Activated CD4-positive, alpha-beta T cell treated with anti-CD3 and anti-CD28 coated beads, Interleukin-2, Interleukin-6, amounts not matched to agents 100 ng/mL and 50 ng/mL, durations not matched to agents 16 hours and 8 hours (primary cell): ENCODE data around the gene PDGFRB.

Experiments
- DNase-seq: peaks from one replicate; pipeline ENCODE4 v3.0.0-alpha.2; 2020

PDGFRB gene

DNA sequence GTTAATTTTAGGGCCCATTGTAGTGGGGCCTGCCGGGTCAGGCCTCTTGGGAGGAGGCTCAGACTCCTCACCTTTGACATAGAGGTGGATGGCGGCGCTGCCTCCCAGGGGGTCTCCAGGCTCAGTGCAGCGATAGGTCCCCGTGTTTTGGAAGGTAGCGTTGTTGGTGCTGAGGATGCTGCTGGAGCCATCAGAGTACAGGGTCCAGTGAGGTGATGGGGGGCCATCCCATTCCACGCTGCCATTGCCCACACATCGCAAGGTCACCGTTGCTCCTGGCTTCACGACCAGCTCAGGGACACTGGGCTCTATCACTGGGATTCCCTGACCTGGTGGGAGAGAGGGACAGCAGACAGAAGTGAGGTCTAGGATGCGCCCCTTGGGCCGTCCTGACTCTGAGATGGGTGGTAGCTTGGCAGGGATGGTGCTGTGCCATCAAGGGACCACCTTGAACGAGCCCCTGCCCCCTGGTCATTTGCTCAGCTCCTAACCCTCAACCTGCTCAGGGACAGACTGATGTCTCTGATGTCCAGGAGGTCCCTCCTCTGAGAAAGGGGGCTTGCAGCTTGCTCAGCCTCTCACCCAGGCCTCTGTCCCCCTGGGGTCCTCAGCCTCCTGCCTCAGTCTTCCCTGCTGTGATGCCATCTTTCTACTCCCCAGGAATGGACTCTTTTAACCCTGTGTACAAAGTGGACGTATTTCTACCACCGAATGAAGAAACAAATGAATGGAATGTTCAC lies 74.8 kb downstream of the PDGFRB start:
- DNase-seq, result no peak

DNA sequence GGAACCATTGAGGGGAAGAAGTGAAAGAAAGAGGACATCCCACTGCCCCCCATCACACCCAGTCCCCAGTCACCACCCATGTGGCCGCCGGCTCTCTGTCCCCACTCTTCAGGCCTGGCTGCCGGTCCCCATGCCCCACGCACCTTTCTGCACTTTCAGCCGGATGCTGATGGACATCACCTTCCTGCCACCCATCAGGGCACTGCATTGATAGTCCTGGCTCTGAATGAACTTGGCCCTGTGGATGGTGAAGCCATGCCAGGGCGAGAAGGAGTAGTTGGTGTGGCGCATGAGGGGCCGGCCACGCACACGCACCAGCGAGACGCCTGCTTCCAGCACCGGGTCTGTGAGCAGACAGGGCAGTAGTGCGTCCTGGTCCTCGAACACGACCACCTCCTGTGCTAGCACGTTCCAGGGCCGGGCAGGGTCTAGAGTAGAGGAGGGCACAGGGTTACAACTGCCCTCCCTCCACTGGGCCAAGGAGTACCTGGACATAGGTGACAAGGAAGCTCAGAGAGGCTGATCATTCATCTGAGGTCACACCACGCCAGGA lies 75.7 kb downstream of the PDGFRB start:
- no peak for DNase-seq

DNA sequence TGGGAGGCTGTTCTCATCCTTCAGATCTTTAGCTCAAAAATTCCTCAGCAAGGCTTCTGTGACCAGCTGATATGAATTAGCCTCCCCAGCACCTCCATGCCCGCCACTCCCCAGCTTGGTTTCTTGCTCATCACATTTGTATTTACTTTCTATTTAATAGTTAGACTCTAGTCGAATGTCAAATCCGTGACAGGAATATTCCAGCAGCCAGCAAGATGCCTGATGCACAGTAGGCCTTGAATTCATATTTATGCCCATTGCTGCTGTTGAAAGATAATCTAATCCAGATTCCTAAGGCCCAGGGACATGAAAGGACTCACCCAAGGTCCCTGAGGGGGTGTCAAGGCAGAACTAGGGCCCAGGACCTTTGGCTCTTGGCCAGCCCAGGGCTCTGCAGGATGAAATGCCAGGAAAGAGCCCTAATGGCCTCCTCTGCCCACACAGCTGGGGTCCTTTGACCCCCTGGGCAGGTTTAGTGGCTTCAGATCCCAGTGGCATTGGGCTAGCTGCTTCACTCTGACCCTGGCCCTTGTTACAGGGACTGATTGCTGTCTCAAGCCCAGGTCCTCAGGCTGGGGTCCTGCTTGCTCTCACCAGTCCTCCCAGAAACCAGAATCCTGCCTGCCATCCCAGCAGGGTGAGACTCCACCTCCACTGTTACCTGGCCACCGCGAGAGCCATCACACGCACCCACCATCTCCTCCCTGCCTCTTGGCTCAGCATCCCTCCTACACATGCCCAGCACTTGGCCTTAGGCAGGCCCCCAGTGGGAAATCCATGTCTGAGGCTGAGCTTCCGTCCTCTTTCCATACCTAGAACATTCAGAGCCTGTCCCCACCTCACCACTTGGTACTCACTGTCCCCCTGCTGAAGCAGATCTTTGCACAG lies 76.6 kb downstream of the PDGFRB start:
- DNase-seq, result no peak

DNA sequence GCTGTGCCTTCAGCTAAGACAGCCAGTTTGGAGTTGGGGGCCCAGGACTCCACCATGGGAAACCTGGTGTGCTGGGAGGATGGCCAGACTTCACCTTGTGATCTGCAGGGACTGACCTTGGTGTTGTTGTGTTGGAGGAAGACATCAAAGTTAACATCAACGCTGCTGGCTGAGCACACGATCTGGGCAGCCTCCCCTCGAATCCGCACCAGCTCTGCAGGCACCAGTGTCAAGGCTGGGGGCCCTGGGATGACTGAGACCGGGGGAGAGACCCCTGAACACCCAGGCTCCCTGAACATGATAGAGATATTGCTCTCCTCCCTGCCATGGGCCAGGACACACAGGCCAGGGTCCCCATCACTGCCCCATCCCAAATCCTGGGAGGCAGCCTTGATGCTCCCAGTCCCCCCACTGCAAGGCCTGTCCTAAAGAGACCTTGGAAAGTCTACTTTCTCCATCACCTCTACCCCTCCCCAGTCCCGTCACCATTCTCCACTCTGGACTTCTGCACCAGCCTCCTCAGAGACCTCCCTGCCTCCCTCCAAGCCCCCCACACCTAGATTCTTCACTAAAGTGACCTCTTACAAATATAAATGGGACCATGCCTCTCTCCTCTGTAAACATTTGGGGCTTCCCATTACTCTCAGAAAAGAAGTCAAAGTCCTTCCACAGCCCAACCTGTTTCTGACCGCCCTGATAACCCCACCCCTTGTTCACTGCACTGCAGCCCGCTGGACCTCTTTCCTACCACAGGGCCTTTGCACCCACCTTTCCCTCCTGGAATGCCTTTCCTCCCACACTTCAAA lies 77.4 kb downstream of the PDGFRB start:
- no peak for DNase-seq

DNA sequence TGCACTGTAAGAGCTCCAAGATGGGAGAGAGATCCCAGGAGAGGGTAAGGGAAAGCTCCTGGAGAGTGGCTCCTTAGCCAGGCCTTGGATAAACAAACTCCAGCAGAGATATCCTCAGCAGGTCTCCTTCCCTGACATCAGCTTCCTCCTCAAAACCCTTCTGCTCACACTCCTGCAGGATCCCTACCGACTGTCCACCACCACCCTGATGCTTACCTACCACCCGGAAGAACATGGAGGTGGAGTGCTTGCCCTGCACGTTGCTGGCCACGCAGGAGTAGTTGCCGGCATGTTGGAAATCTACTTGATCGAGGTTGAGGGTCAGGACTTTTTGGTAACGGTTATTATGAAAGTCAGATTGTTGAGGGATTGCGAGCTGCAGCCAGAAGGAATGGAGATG lies 78.6 kb downstream of the PDGFRB start:
- no peak for DNase-seq

DNA sequence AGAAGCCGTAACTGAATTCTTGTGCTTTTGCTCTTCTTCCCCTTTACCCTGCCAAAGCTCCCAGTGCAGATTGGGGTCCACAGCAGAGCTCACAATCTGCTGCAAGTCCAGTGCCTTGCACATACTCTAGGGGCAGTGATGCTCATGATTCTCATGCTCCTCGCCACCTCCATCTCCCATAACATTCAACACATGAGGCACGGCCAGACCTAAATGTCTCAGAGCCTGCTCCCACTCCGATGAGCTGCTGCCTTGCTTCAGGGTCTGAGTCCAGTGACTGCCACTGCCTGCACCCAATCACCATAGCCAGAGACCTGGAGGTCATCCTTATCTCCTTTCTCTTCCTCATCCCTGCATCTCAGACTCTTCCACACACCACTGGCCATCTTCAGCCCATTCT lies 79.8 kb downstream of the PDGFRB start:
- no peak for DNase-seq

DNA sequence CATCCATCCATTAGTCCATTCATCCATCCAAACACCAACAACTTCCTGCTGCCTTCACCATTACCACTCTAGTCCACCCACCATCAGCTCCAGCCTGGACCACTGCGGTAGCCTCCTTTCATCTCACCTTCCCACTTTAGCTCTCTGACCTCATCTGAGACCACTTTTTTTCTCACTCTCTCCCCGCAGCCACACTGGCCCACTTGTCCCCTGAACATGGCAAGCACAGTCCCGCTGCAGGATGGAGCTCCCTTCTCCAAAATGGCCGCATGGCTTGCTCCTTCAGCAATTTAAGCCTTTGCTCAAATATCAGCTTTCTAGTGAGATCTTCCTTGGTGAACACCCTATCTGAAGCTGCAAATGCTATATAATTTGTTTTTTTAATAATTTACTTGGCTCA lies 80.4 kb downstream of the PDGFRB start:
- DNase-seq, result no peak

DNA sequence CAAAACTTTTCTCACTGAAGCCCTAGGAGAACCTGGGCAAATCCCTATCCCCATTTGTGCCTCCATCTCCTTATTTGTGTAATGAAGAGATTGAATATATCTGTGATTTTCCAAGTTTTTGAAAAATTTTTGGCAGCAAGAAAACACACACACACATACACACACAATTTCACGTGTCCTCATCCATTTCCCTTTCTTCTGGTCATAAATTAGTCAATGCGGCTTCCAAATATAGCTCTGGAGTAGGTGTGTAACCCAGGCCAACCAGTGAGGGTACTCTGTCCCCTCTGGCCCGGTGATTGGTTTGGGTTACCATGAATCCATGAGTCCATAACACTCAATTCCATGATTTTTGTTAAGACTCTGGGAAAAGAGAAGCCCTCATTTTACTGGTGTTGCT lies 82.0 kb downstream of the PDGFRB start:
- no peak for DNase-seq

DNA sequence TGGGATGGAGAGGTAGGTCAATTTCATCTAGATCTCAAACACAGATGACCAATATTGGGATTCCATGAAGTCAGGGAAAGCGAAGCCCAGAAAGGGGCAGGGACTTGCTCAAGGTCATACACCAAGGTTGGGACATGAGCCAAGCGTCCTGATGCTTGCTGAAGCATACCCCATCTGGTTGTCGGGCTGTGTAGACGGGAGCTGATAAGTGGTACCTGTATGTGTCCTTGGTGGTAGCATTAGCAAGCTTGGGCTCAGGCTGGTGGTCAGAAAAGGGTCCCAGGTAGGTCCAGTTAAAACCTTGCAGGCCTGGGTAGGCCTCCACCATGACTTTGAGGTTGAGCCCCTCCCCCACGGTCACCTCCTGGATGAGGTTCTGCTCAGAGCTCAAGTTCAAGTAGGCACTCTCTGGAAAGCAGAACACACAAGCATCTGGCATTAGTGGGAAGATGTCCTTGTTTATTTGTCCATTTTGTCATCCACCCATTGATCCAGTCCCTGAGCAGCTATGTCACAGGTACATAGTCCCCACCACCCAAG lies 82.5 kb downstream of the PDGFRB start:
- DNase-seq, result no peak

DNA sequence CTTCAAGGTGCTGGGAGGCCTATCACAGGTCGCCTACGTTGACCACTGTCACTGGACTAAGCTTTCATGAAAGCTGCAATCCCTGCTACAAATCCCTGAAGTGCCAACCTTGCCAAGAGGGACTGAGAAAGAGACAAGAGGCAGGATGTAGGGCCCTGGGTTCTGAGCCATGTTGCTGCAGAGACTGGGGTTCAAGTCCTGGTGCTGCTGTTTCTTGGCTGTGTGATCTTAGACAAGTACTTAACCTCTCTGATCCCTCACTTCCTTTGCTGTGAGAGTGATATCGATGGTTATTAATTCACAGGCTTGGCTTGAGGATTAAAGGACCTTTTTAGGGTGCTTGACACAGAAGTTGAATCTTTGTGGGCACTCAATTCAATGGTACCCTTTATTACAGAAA lies 84.8 kb downstream of the PDGFRB start:
- no peak for DNase-seq

DNA sequence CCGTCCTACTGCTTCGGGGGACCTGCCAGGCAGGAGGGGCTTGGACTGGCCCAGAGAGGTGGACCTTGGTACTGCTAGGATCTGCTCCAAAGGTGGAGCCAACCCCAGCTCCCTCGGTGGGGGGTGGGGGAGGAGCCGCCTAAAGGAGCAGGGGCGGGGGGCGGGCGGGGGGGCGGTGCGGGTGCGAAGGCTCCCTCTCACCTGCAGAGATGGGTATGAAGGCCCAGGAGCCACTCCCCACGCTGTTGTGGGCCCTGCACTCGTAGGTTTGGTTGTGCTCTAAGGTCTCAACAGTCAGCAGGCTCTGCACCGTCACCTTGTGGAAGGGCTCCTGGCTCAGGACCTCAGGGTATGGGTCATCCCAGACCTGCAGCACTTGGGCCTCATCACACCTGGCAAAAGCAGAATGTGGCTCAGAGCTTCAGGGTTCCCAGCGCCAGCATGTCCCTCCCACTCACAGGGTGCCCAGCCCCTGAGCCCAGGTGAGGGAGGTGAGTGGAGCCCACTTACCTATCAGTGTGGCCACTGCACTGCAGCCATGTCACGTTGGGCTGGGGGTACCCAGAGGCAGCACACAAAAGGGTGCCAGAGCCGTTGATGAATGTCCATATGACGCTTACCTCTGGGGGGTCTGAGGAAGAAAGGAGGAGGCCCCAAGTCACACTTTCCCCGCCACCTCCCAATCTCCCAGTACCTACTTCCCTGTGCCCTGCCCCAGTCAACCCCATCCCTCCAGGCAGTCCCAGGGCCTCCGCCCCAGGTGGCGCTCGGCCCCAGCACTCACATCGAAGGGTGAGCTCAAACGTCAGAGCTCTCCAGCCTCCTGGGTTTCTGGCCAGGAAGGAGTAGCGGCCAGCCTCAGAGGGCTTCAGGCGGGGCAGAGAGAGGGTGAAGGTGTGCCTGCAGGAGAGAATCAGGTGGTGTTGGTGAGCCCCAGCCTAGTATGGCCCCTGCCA lies 85.7 kb downstream of the PDGFRB start:
- no peak for DNase-seq

DNA sequence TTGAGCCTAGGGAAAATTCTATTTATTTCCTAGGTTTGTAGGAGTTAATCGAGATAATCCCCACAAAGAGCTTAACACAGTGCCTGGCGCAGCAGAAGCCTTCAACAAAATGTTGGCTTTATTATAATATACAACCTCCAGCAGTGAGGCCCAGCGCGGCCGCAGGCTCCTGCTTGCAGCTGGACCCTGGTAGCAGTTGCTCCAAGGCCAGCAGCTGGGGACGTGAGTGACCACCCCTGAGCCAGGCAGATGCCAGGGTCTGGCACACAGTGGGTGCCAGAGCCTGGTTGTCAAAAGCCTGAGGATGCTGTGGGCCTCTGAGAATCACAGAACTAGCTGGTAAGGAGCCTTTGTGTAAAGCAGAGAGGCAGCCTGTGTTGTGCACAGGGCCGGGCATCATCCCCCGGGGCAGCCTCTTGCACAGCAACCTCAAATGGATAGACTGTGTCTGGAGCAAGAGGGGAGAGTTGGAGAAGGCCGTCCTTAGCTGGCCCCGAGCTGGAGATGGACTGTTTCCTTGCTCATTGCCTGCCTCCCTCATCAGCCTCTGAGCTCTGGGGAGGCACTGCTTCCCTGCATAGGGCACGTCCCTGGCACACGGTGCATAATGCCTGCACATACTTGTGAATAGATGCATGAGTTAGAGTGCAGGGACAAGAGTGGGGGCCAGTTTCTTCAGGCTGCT lies 86.5 kb downstream of the PDGFRB start:
- DNase-seq, result no peak

DNA sequence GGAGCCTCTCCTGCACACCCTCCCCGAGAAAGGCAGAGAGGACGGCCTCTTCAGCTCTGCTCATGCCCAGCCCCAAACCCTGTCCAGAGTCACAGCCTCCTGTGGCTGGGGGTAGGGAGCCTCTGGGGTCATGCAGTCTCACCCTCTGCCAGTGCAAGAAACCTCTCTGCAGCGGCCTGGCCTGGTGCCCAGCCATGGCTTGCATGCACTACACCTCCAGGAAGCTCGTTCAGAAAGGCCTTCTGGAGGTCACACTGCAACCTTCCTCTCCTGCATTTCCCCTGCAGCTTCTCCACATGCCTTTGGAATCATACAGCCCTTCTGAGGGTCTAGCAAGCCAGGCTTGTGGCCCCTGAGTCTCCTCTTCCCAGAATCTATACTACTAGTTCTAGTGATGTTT lies 87.2 kb downstream of the PDGFRB start:
- DNase-seq, result no peak

DNA sequence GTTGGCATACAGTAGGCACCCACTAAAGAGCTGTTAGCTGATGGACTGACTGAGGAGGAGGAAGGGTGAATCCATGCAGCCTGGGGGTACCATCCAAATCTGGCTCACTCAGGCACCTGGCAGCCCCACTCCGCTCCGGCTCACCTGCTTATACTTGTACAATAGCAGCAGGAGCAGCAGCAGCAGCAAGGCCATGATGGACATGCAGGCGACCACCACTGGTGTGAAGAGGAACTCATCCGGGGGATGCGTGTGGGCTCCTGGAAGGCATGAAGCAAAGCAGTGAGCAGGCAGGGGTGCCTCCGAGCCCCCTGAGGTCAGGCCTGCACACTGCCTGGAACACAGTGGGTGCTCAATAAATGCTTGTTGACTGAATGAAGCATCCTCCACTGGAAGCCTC lies 87.6 kb downstream of the PDGFRB start:
- no peak for DNase-seq

DNA sequence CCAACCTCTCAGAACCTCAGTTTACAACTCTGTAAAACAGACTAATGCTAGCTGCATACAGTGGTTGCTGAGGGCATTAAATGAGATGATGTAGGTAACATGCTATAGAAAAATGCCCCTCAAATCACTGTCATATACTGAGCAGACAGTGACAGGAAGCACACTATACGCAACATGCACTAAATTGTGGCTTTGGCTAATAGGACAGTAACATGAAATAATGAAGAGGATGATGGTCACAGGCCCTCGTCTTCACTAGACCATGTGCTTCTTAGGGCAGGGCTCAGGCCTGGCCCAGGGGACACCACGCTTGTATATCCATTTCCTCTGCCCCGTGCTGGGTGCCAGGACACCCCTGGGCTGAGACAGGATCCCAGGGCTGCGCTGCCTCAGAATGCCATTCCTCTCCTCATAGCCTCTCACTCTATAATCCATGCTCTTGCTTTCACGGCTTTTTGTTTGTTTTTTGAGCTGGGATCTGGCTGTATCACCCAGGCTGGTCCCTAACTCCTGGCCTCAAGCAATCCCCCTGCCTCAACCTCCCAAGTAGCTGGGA lies 88.2 kb downstream of the PDGFRB start:
- DNase-seq, result no peak

DNA sequence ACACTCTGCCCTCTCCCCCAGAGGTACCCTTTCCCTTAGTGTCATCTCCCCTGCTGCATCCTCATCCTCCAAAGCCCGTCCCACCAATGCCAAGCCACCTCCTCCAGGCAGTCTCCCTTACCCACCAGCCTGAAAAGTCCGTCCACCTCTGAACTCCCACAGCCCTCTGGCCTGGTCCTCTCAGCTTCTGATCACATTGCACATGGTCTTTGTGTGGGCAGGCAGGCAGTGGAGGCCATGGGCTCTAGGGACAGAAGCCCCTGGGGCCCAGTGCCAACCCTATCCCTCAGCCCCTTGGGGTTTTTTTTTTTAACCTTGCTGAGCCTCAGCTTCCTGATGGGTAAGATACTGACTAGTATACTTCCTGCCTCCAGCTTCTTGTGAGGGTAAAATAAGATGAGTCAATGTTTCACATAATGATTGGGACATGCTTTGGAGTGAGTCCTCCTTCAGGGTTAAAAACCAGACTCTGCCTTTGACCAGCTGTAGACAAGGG lies 88.7 kb downstream of the PDGFRB start:
- DNase-seq, result peak; percentile 76

DNA sequence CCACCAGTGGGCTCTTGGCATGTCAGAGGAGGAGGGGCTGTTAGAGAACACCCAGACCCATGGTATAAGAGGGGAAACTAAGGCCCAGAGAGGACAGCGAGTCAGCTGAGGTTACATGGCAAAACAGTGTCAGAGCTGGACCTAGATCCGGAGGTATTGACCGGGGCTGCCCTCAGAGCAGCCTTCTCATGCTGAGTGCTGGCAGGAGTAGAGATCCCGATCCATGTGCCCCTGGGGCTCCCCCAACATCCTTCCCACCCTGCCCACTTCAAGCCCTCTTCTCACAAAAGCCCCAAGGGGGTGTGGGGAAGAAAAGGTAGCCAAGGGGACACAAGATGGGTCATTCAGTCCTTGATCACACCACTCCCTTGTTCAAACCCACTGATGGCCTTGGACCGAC lies 89.2 kb downstream of the PDGFRB start:
- DNase-seq, result no peak

DNA sequence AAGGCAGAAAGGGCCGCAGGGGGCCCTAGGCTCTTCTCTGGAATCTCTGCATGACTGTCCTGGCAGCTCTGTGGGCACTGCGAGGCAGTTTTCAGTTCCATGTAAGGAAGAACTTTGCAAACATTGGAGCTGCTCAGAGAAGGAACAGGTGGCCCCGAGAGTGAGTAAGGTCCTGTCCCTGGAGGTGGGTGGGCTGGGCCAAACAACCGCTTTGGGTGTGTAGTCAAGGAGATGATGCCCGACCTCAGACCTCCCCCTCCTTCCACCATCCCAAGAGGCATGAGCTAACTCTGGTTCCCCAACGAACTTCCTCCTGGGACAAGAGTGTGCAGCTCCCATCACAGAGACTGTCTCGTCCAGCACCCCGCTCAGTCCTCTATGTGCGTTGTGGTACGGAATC lies 89.8 kb downstream of the PDGFRB start:
- DNase-seq, result no peak

DNA sequence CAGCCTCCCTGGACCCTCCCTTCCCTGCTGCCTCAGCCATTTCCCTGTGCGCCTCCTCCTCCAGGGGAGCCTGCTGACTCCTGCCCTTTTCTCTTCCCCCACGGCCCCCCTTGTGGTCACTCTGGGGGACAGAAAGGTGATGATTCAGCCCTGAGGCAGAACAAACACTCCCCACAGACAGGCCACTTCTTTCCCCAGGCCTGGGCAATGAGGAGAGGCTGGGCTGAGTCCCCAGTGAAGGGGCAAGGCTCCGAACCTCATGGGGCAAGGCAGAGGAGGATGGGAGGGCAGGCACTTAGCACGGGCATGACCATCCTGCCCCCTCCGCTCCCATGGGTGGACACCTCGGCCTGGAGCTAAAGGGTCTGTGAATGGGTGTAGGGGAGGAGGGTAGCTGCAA lies 90.3 kb downstream of the PDGFRB start:
- DNase-seq, result no peak

DNA sequence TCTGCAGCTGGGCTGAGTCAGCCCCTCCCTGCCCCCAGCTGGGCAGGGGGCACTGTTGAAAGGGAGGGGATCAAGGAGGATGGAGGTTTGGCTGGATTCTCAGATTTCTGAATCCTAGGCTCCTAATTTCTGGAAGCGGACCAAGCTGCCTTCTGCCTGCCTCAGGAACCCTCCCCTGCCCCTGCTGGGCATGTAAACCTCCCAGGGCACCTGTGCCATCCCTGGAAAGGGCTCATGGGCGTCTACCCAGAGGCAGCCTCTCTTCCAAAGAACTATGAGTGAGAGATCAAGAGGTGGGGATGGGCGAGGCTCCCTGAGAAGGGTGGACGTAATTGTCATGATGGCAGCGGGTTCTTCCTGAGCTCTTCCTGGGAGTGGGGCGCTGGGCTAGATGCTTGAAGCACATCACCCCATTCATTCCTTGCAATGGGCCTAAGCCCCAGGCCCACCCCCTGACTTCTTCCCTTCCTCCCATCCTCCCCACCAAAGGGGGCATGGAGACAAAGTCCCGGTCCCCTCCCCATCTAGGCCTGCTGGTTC lies 90.9 kb downstream of the PDGFRB start:
- no peak for DNase-seq
